Effector memory CD8-positive, alpha-beta T cell (primary cell): ENCODE data around the gene PLA2G7.

ENCODE experiments used
- ATAC-seq: fragments of 150-1000 bp; cut with Tn5 transposase; replicated peaks from 2 replicates; pipeline ENCODE4 v1.10.0; 2021; ENCODE audit warnings: mild to moderate bottlenecking, moderate library complexity
- DNase-seq, 3 experiments: peaks; one replicate each; pipeline ENCODE4 v3.0.0; 2021
- H3K27ac Mint-ChIP-seq, 2 donors: one replicate each; pipeline ENCODE4 v1.8.0; 2022; ENCODE audit warnings: mild to moderate bottlenecking in 2 of 2, mixed read lengths in 2 of 2, moderate library complexity in 2 of 2
- H3K27me3 Mint-ChIP-seq, 2 donors: one replicate each; pipeline ENCODE4 v1.8.0; 2022; ENCODE audit warnings: mixed read lengths in 2 of 2
- H3K36me3 Mint-ChIP-seq: one replicate; pipeline ENCODE4 v1.8.0; 2022; ENCODE audit warnings: mild to moderate bottlenecking, moderate library complexity, mixed read lengths; ENCODE audit not compliant: insufficient read depth
- H3K4me1 Mint-ChIP-seq, 2 donors: one replicate each; pipeline ENCODE4 v1.8.0; 2022; ENCODE audit warnings: low read depth in 2 of 2, mixed read lengths in 2 of 2
- H3K4me3 Mint-ChIP-seq, 2 donors: one replicate each; pipeline ENCODE4 v1.8.0; 2022; ENCODE audit warnings: mild to moderate bottlenecking in 2 of 2, mixed read lengths in 2 of 2, moderate library complexity in 2 of 2
- H3K9me3 Mint-ChIP-seq, 2 donors: one replicate each; pipeline ENCODE4 v1.8.0; 2022; ENCODE audit warnings: mixed read lengths in 2 of 2

PLA2G7 gene

GRCh38 chr6:46741482-46741881 is 6.3 kb upstream of the PLA2G7 start:
- Mint-ChIP-seq H3K4me1 (no peaks in the 10 kb centered on the region), H3K27me3 (peaks cover 20 to 27% of the 10 kb centered on the region in 2 donors), H3K27ac (no peak overlapping the region), H3K9me3 (no peaks in the 10 kb centered on the region), H3K36me3 (no peaks in the 10 kb centered on the region), H3K4me3 (no peak overlapping the region)
- no peak for ATAC-seq
- DNase-seq = no peak

- H3K36me3 Mint-ChIP-seq = no peaks in the 10 kb centered on the region
- ATAC-seq (no peak), DNase-seq (no peak)
- no peak overlapping the region for H3K4me3 Mint-ChIP-seq
- no peak overlapping the region for H3K27ac Mint-ChIP-seq
- H3K9me3 Mint-ChIP-seq = no peaks in the 10 kb centered on the region
- peaks cover 4 to 5% of the 10 kb centered on the region in 2 donors for H3K4me1 Mint-ChIP-seq
- peaks cover 58 to 59% of the 10 kb centered on the region in 2 donors for H3K27me3 Mint-ChIP-seq
Observed at GRCh38 chr6:46736906-46737305, 1.7 kb upstream of the PLA2G7 start.

- Mint-ChIP-seq H3K27me3 (peaks cover 69% of the 10 kb centered on the region in 2 donors), H3K27ac (no peak overlapping the region), H3K4me3 (no peak overlapping the region), H3K36me3 (no peaks in the 10 kb centered on the region), H3K9me3 (no peaks in the 10 kb centered on the region), H3K4me1 (peaks cover 4 to 5% of the 10 kb centered on the region in 2 donors)
- no peak for ATAC-seq
- no peak for DNase-seq
Observed at GRCh38 chr6:46735720-46736031, 501 bp upstream of the PLA2G7 start.

GRCh38 chr6:46733341-46733801 is 1.8 kb downstream of the PLA2G7 start:
- H3K4me1 Mint-ChIP-seq = peaks cover 4 to 5% of the 10 kb centered on the region in 2 donors
- no peaks in the 10 kb centered on the region for H3K36me3 Mint-ChIP-seq
- ATAC-seq (no peak), DNase-seq (no peak)
- peaks cover 74 to 89% of the 10 kb centered on the region in 2 donors for H3K27me3 Mint-ChIP-seq
- no peak overlapping the region for H3K4me3 Mint-ChIP-seq
- no peaks in the 10 kb centered on the region for H3K9me3 Mint-ChIP-seq
- H3K27ac Mint-ChIP-seq = no peak overlapping the region

GRCh38 chr6:46730921-46731461 is 4.2 kb downstream of the PLA2G7 start:
- Mint-ChIP-seq H3K4me1 (peaks cover 4 to 5% of the 10 kb centered on the region in 2 donors), H3K36me3 (no peaks in the 10 kb centered on the region), H3K9me3 (no peaks in the 10 kb centered on the region), H3K4me3 (no peak overlapping the region), H3K27ac (no peak overlapping the region), H3K27me3 (peaks cover 60 to 85% of the 10 kb centered on the region in 2 donors)
- ATAC-seq = no peak
- DNase-seq = no peak

- Mint-ChIP-seq H3K36me3 (no peaks in the 10 kb centered on the region), H3K4me3 (no peak overlapping the region), H3K27me3 (peaks cover 57 to 79% of the 10 kb centered on the region in 2 donors), H3K4me1 (peaks cover 2 to 4% of the 10 kb centered on the region in 2 donors), H3K9me3 (no peaks in the 10 kb centered on the region), H3K27ac (no peak overlapping the region)
- ATAC-seq (no peak), DNase-seq (no peak)
Observed at GRCh38 chr6:46729787-46730326, 5.3 kb downstream of the PLA2G7 start.

GRCh38 chr6:46720401-46720800 is 14.8 kb downstream of the PLA2G7 start:
- peaks cover 2 to 3% of the 10 kb centered on the region in 2 donors for H3K4me1 Mint-ChIP-seq
- ATAC-seq (no peak), DNase-seq (no peak)
- H3K27me3 Mint-ChIP-seq = peaks cover 44 to 45% of the 10 kb centered on the region in 2 donors
- H3K4me3 Mint-ChIP-seq = no peak overlapping the region
- no peak overlapping the region for H3K27ac Mint-ChIP-seq
- no peaks in the 10 kb centered on the region for H3K9me3 Mint-ChIP-seq
- H3K36me3 Mint-ChIP-seq = no peaks in the 10 kb centered on the region

GRCh38 chr6:46719099-46719498 is 16.1 kb downstream of the PLA2G7 start:
- H3K27me3 Mint-ChIP-seq = peaks cover 32 to 34% of the 10 kb centered on the region in 2 donors
- H3K9me3 Mint-ChIP-seq = no peaks in the 10 kb centered on the region
- no peak overlapping the region for H3K27ac Mint-ChIP-seq
- no peak overlapping the region for H3K4me3 Mint-ChIP-seq
- H3K36me3 Mint-ChIP-seq = no peaks in the 10 kb centered on the region
- peaks cover 2 to 3% of the 10 kb centered on the region in 2 donors for H3K4me1 Mint-ChIP-seq
- DNase-seq (no peak), ATAC-seq (no peak)

GRCh38 chr6:46715141-46715540 is 20.0 kb downstream of the PLA2G7 start:
- H3K36me3 Mint-ChIP-seq = no peaks in the 10 kb centered on the region
- no peak overlapping the region for H3K27ac Mint-ChIP-seq
- peaks cover 2 to 3% of the 10 kb centered on the region in 2 donors for H3K4me1 Mint-ChIP-seq
- ATAC-seq (no peak), DNase-seq (no peak)
- no peaks in the 10 kb centered on the region for H3K9me3 Mint-ChIP-seq
- no peak overlapping the region for H3K4me3 Mint-ChIP-seq
- peaks cover 17 to 24% of the 10 kb centered on the region in 2 donors for H3K27me3 Mint-ChIP-seq

GRCh38 chr6:46711491-46711890 is 23.7 kb downstream of the PLA2G7 start:
- no peaks in the 10 kb centered on the region for H3K36me3 Mint-ChIP-seq
- ATAC-seq (no peak), DNase-seq (no peak)
- H3K27me3 Mint-ChIP-seq = peaks cover 18 to 20% of the 10 kb centered on the region in 2 donors
- no peaks in the 10 kb centered on the region for H3K4me1 Mint-ChIP-seq
- H3K27ac Mint-ChIP-seq = no peak overlapping the region
- H3K4me3 Mint-ChIP-seq = no peak overlapping the region
- no peaks in the 10 kb centered on the region for H3K9me3 Mint-ChIP-seq

GRCh38 chr6:46706464-46706863 is 28.7 kb downstream of the PLA2G7 start:
- Mint-ChIP-seq H3K4me1 (no peaks in the 10 kb centered on the region), H3K27ac (no peak overlapping the region), H3K27me3 (peaks cover 28 to 41% of the 10 kb centered on the region in 2 donors), H3K4me3 (no peak overlapping the region), H3K36me3 (no peaks in the 10 kb centered on the region), H3K9me3 (no peaks in the 10 kb centered on the region)
- DNase-seq (no peak), ATAC-seq (no peak)

GRCh38 chr6:46704562-46704961 is 30.6 kb downstream of the PLA2G7 start:
- H3K4me1 Mint-ChIP-seq = no peaks in the 10 kb centered on the region
- DNase-seq (no peak), ATAC-seq (no peak)
- no peak overlapping the region for H3K4me3 Mint-ChIP-seq
- no peaks in the 10 kb centered on the region for H3K36me3 Mint-ChIP-seq
- no peak overlapping the region for H3K27ac Mint-ChIP-seq
- no peaks in the 10 kb centered on the region for H3K9me3 Mint-ChIP-seq
- peaks cover 23 to 34% of the 10 kb centered on the region in 2 donors for H3K27me3 Mint-ChIP-seq

- no peaks in the 10 kb centered on the region for H3K4me1 Mint-ChIP-seq
- H3K27ac Mint-ChIP-seq = no peak overlapping the region
- no peak overlapping the region for H3K4me3 Mint-ChIP-seq
- no peaks in the 10 kb centered on the region for H3K9me3 Mint-ChIP-seq
- ATAC-seq (no peak), DNase-seq (no peak)
- H3K36me3 Mint-ChIP-seq = no peaks in the 10 kb centered on the region
- H3K27me3 Mint-ChIP-seq = peaks cover 21 to 31% of the 10 kb centered on the region in 2 donors
Observed at GRCh38 chr6:46699970-46700369, 35.2 kb downstream of the PLA2G7 start.

- Mint-ChIP-seq H3K27me3 (peaks cover 10 to 21% of the 10 kb centered on the region in 2 donors), H3K27ac (no peak overlapping the region), H3K4me1 (no peaks in the 10 kb centered on the region), H3K36me3 (no peaks in the 10 kb centered on the region), H3K4me3 (no peak overlapping the region), H3K9me3 (no peaks in the 10 kb centered on the region)
- no peak for ATAC-seq
- no peak for DNase-seq
Observed at GRCh38 chr6:46690911-46691451, 44.2 kb downstream of the PLA2G7 start.
